OCI-LY7 (cell line): Measurements from ENCODE around the gene CISD2. TPM values are rescaled to one million over a fixed set of nuclear protein-coding genes. Genes with fewer than 3 reads are reported as not detected.
A peak's percentile ranks its signal among the peaks of the same experiment; 100 is the strongest.

Source experiments
- BruUV-seq: library from RNA; stranded (reverse); fragments of 400-500 nt; replicated peaks from 2 replicates; lab custom pipeline; 2021; lab: Mats Ljungman, UMichigan
- CTCF ChIA-PET: fragments of 300-600 bp; sonication (Branson Sonifier 250); formaldehyde crosslinking; loops from one replicate; lab custom pipeline; 2022; ENCODE audit warnings: antibody characterized with exemption; ENCODE audit not compliant: unreplicated experiment; lab: Charles Lee
- POLR2A ChIA-PET: fragments of 300-600 bp; sonication (Branson Sonifier 250); formaldehyde crosslinking; loops from one replicate; lab custom pipeline; 2022; ENCODE audit warnings: antibody characterized with exemption; lab: Charles Lee
- DNase-seq: peaks from one replicate; pipeline ENCODE4 v3.0.0-alpha.2; 2015; ENCODE audit warnings: low spot score
- H2AFZ ChIP-seq: fragments of 200-600 bp; sonication (generic), shearing (Covaris generic); 2 replicates; pipeline ENCODE4 v1.6.1; 2014; ENCODE audit warnings: mild to moderate bottlenecking, antibody characterized with exemption, low read length, moderate library complexity
- H3K27ac ChIP-seq: fragments of 200-600 bp; sonication (generic); 2 replicates; pipeline ENCODE4 v1.5.1; 2014; ENCODE audit warnings: mixed run types, low read depth, mild to moderate bottlenecking, moderate library complexity, low read length, inconsistent platforms; ENCODE audit not compliant: poor library complexity, severe bottlenecking
- H3K36me3 ChIP-seq: fragments of 200-600 bp; sonication (generic); 2 replicates; pipeline ENCODE4 v1.6.1; 2014; ENCODE audit warnings: mild to moderate bottlenecking, antibody characterized with exemption, low read length, moderate library complexity, mixed read lengths; ENCODE audit not compliant: insufficient read depth
- H3K4me1 ChIP-seq: fragments of 200-600 bp; sonication (generic); 2 replicates; pipeline ENCODE4 v1.5.1; 2014; ENCODE audit warnings: mild to moderate bottlenecking, low read length; ENCODE audit not compliant: insufficient read depth, poor library complexity, severe bottlenecking
- H3K4me2 ChIP-seq: fragments of 200-600 bp; sonication (generic); 2 replicates; pipeline ENCODE4 v1.6.1; 2014; ENCODE audit warnings: mild to moderate bottlenecking, low read length
- H3K4me3 ChIP-seq: fragments of 200-600 bp; sonication (generic); 2 replicates; pipeline ENCODE4 v1.5.1; 2014; ENCODE audit warnings: mild to moderate bottlenecking, low read depth, low read length; ENCODE audit not compliant: poor library complexity, severe bottlenecking
- H3K79me2 ChIP-seq: fragments of 200-600 bp; sonication (generic); 2 replicates; pipeline ENCODE4 v1.6.1; 2016; ENCODE audit warnings: low read depth, mild to moderate bottlenecking, low read length, moderate library complexity, mixed read lengths; ENCODE audit not compliant: insufficient read depth
- H3K9me2 ChIP-seq: fragments of 200-600 bp; sonication (generic); 2 replicates; pipeline ENCODE4 v1.6.1; 2016; ENCODE audit warnings: mild to moderate bottlenecking, low read length, mixed read lengths; ENCODE audit not compliant: insufficient read depth
- H3K9me3 ChIP-seq: fragments of 200-600 bp; sonication (generic); 2 replicates; pipeline ENCODE4 v1.6.1; 2014; ENCODE audit warnings: mild to moderate bottlenecking, mixed run types, low read length, mixed read lengths
- H4K20me1 ChIP-seq: fragments of 200-600 bp; sonication (generic); 2 replicates; pipeline ENCODE4 v1.6.1; 2014; ENCODE audit warnings: mild to moderate bottlenecking, antibody characterized with exemption, low read length, moderate library complexity, mixed read lengths; ENCODE audit not compliant: insufficient read depth
- EZH2phosphoT487 ChIP-seq: fragments of 200-600 bp; sonication (generic); IDR thresholded peaks from 2 replicates; pipeline ENCODE4 v1.6.1; 2018; ENCODE audit warnings: low read depth, borderline replicate concordance, mild to moderate bottlenecking, mixed run types, antibody characterized with exemption, low read length, moderate library complexity, mixed read lengths
- intact Hi-C: fragments of 100-400 bp; cut with micrococcal nuclease; formaldehyde crosslinking; loops from one replicate; pipeline ENCODE4 v1.10.0; 2022; ENCODE audit not compliant: unreplicated experiment
- total RNA-seq, 2 experiments: library from RNA; depleted of rRNA in 1 of 2; stranded (reverse); fragments of >200 nt in 1 of 2; shearing (Covaris generic) in 1 of 2; gene quantifications; 2 replicates each; pipeline ENCODE4 v1.2.3, GENCODE V29; 2014 to 2022
- TF ChIP-seq, protein P1 (sequence below): fragments of 200-600 bp; sonication (generic); conservative IDR thresholded peaks from 2 replicates; pipeline ENCODE4 v1.5.1; 2014; ENCODE audit warnings: mild to moderate bottlenecking, antibody characterized with exemption, low read length, moderate library complexity, mixed read lengths

Gene CISD2
- total RNA-seq, 2 experiments from 2014 or later = 34.6 to 37.6 TPM

DNA sequence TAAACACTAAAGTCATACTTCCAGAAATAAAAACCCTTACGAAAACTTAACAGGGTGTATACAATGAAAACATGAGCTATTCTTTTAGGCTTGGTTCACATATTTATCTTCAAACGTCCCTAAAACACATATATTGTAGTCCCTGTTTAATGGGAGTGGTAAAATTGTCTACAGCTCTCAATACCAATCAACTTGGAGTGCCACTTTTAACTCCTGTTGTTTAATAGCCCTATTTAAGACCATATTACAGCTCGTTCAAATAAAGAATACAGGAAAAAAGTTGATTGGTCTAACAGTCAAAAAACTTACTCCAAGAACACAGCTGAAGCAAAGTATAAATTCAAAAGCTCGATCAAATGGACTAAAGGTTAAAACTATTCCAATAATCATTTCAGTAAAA is 45.3 kb upstream of the CISD2 start:
- H3K9me3 ChIP-seq = no peaks in the 10 kb centered on the region
- no peak overlapping the region for H2AFZ ChIP-seq
- peaks cover 88% of the 10 kb centered on the region for H3K79me2 ChIP-seq
- BruUV-seq = no TSS peak
- H3K36me3 ChIP-seq = peaks cover 82% of the 10 kb centered on the region
- peak overlapping the region; percentile 86 for H3K4me2 ChIP-seq
- H3K4me1 ChIP-seq = peaks cover 53% of the 10 kb centered on the region
- H3K9me2 ChIP-seq = no peaks in the 10 kb centered on the region
- DNase-seq = no peak
- H4K20me1 ChIP-seq = peaks cover 60% of the 10 kb centered on the region
- TF ChIP-seq, protein P1, sequence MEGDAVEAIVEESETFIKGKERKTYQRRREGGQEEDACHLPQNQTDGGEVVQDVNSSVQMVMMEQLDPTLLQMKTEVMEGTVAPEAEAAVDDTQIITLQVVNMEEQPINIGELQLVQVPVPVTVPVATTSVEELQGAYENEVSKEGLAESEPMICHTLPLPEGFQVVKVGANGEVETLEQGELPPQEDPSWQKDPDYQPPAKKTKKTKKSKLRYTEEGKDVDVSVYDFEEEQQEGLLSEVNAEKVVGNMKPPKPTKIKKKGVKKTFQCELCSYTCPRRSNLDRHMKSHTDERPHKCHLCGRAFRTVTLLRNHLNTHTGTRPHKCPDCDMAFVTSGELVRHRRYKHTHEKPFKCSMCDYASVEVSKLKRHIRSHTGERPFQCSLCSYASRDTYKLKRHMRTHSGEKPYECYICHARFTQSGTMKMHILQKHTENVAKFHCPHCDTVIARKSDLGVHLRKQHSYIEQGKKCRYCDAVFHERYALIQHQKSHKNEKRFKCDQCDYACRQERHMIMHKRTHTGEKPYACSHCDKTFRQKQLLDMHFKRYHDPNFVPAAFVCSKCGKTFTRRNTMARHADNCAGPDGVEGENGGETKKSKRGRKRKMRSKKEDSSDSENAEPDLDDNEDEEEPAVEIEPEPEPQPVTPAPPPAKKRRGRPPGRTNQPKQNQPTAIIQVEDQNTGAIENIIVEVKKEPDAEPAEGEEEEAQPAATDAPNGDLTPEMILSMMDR = no peak
- TF ChIP-seq EZH2phosphoT487 = no peak
- no peak overlapping the region for H3K27ac ChIP-seq
- intact Hi-C loops = no loop called here
- CTCF ChIA-PET = interaction anchor here (0.7 to 1.2 kb wide), 3 partner anchors 14 to 28 kb away, joined by 3 read pairs; no protein-coding TSS in a partner anchor
- POLR2A ChIA-PET = interaction anchor here (1.0 to 11.2 kb wide), 4 partner anchors 12 to 63 kb away, joined by 4 to 116 read pairs (median 35); partner anchors contain the start of genes CISD2 and MANBA
- H3K4me3 ChIP-seq = peak overlapping the region; percentile 89

DNA sequence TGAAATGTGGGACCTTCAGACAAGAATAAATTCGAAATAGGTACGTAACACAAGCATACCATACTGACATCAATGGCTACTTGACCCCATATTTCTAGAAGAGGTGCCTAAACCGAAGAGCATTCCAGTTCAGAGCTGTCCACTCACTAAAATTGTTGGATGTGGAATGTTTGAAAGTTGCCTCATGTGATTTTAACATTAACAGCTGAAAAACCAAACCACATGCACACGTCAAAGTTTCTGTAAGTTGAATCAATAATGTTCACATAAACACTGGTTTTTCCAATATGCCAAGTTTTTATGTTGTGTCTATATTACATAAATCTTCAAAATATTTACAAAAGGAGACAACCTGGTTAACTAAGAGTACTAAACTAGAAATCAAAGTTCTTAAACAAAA is 44.9 kb upstream of the CISD2 start:
- CTCF ChIA-PET = interaction anchor here (1.1 kb wide), 1 partner anchor 14 kb away, joined by 3 read pairs; no protein-coding TSS in a partner anchor
- BruUV-seq = no TSS peak
- DNase-seq = no peak
- Histone ChIP-seq H3K27ac (no peak overlapping the region), H3K4me1 (peaks cover 50% of the 10 kb centered on the region), H3K4me3 (peak overlapping the region; percentile 89), H3K36me3 (peaks cover 78% of the 10 kb centered on the region), H4K20me1 (peaks cover 56% of the 10 kb centered on the region), H3K79me2 (peaks cover 88% of the 10 kb centered on the region), H3K4me2 (peak overlapping the region; percentile 86), H2AFZ (no peak overlapping the region), H3K9me2 (no peaks in the 10 kb centered on the region), H3K9me3 (no peaks in the 10 kb centered on the region)
- intact Hi-C loops = no loop called here
- POLR2A ChIA-PET = interaction anchor here (2.4 to 11.2 kb wide), 3 partner anchors 8 to 42 kb away, joined by 10 to 116 read pairs (median 63); partner anchors contain the start of gene CISD2
- TF ChIP-seq, protein P1 = no peak
- no peak for TF ChIP-seq EZH2phosphoT487

DNA sequence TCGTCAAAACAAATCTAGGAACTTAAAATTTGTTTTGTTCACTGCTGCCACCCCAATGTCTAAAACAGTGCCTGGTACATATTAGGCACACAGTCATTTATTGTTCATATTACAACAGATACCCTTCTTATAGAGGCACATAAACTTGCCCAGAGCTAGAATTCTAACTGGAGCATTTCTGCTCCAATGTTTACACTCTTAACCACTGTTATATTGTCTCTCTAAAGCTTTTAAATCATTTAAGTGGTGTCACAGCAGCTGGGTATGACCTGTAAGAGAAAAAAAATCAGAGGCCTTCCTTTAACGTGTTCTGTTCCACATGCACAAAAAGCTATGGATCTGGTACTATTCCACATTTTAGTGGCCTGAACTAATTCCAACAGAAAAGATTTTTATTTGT is 44.4 kb upstream of the CISD2 start:
- DNase-seq = no peak
- Histone ChIP-seq H3K79me2 (peaks cover 88% of the 10 kb centered on the region), H3K9me2 (no peaks in the 10 kb centered on the region), H3K4me3 (peak overlapping the region; percentile 89), H3K4me1 (peaks cover 52% of the 10 kb centered on the region), H3K9me3 (no peaks in the 10 kb centered on the region), H3K36me3 (peaks cover 73% of the 10 kb centered on the region), H2AFZ (no peak overlapping the region), H3K4me2 (peak overlapping the region; percentile 86), H3K27ac (peak overlapping the region; percentile 94), H4K20me1 (peaks cover 54% of the 10 kb centered on the region)
- ChIA-PET POLR2A (interaction anchor here (2.4 to 11.2 kb wide), 3 partner anchors 8 to 42 kb away, joined by 10 to 116 read pairs (median 63); partner anchors contain the start of gene CISD2), CTCF (no interaction called here)
- intact Hi-C loops = no loop called here
- TF ChIP-seq, protein P1 = no peak
- no peak for TF ChIP-seq EZH2phosphoT487
- BruUV-seq = no TSS peak
